Panc1 (cell line): ENCODE measurements around the gene GPATCH8. TPM values are rescaled to one million over a fixed set of nuclear protein-coding genes. Genes with fewer than 3 reads are reported as not detected.

ENCODE experiments used
- ATAC-seq: fragments of 200-7000 bp; cut with Tn5 transposase; 2 replicates; pipeline ENCODE4 v1.9.1; 2020; ENCODE audit warnings: mild to moderate bottlenecking, moderate library complexity
- BruUV-seq: library from RNA; stranded (reverse); fragments of 400-500 nt; replicated peaks from 2 replicates; lab custom pipeline; 2021; lab: Mats Ljungman, UMichigan
- CTCF ChIA-PET: fragments of 300-600 bp; sonication (Branson Sonifier 250); formaldehyde crosslinking; loops from one replicate; lab custom pipeline; 2022; ENCODE audit warnings: antibody characterized with exemption; lab: Charles Lee
- POLR2A ChIA-PET: fragments of 300-600 bp; sonication (Branson Sonifier 250); formaldehyde crosslinking; loops from one replicate; lab custom pipeline; 2022; ENCODE audit warnings: antibody characterized with exemption; lab: Charles Lee
- DNase-seq: peaks from one replicate; pipeline ENCODE4 v3.0.0-alpha.2; 2010; ENCODE audit warnings: low read depth, low spot score
- H3K27ac ChIP-seq: 2 replicates; pipeline ENCODE4 v1.5.1; 2011; ENCODE audit warnings: mild to moderate bottlenecking, low read length, inconsistent platforms
- H3K27me3 ChIP-seq: fragments of 200-500 bp; sonication (Bioruptor generic); 2 replicates; pipeline ENCODE4 v1.6.0; 2014; ENCODE audit warnings: low read length, inconsistent platforms; ENCODE audit not compliant: control insufficient read depth, insufficient read depth
- H3K36me3 ChIP-seq: fragments of 200-500 bp; sonication (Bioruptor generic); 2 replicates; pipeline ENCODE4 v1.5.1; 2014; ENCODE audit warnings: inconsistent platforms, mild to moderate bottlenecking, low read length, moderate library complexity; ENCODE audit not compliant: control insufficient read depth, insufficient read depth
- H3K4me1 ChIP-seq: 2 replicates; pipeline ENCODE4 v1.5.1; 2011; ENCODE audit warnings: inconsistent platforms, mild to moderate bottlenecking, low read length, moderate library complexity; ENCODE audit not compliant: control insufficient read depth, insufficient read depth
- H3K4me3 ChIP-seq, 2 experiments: 2 replicates each; pipeline ENCODE4 v1.5.1; 2011 to 2012; ENCODE audit warnings: low read depth in 2 of 2, low read length in 2 of 2, mild to moderate bottlenecking in 2 of 2, inconsistent platforms in 1 of 2, moderate library complexity in 1 of 2
- H3K9me3 ChIP-seq: fragments of 200-500 bp; sonication (Bioruptor generic); 2 replicates; pipeline ENCODE4 v1.5.1; 2014; ENCODE audit warnings: low read depth, mild to moderate bottlenecking, inconsistent platforms, low read length, moderate library complexity; ENCODE audit not compliant: control insufficient read depth, insufficient read depth
- POLR2AphosphoS5 ChIP-seq: IDR thresholded peaks from 2 replicates; pipeline ENCODE4 v1.6.1; 2012; ENCODE audit warnings: mild to moderate bottlenecking, low read depth, low read length, moderate library complexity
- REST ChIP-seq, 2 experiments: IDR thresholded peaks; 2 replicates each; pipeline ENCODE4 v1.6.1; 2011 to 2012; ENCODE audit warnings: low read depth in 2 of 2, control low read depth in 1 of 2, low read length in 1 of 2, mild to moderate bottlenecking in 1 of 2, moderate library complexity in 1 of 2; ENCODE audit not compliant: insufficient read depth in 1 of 2
- SIN3A ChIP-seq: IDR thresholded peaks from 2 replicates; pipeline ENCODE4 v1.6.1; 2012; ENCODE audit warnings: low read depth, mild to moderate bottlenecking, low read length, moderate library complexity, borderline replicate concordance; ENCODE audit not compliant: insufficient read depth
- TCF7L2 ChIP-seq: IDR thresholded peaks from 2 replicates; pipeline ENCODE4 v1.6.1; 2011; ENCODE audit warnings: mild to moderate bottlenecking, low read depth, low read length, inconsistent platforms
- in situ Hi-C: cut with HindIII; loops from 2 replicates; pipeline ENCODE4 v1.10.0; 2016; ENCODE audit warnings: low sequenced_read_pairs, low pct_unique_long_range_greater_than_20kb
- intact Hi-C: fragments of 100-400 bp; cut with micrococcal nuclease; formaldehyde crosslinking; loops from one replicate; pipeline ENCODE4 v1.10.0; 2022; ENCODE audit not compliant: unreplicated experiment
- total RNA-seq: library from RNA; stranded (reverse); gene quantifications from one replicate; pipeline ENCODE4 v1.2.1, GENCODE V29; 2021; ENCODE audit not compliant: unreplicated experiment
- TF ChIP-seq, protein P1 (sequence below): fragments of 450-650 bp; IDR thresholded peaks from 2 replicates; pipeline ENCODE4 v1.5.1; 2017; ENCODE audit warnings: mild to moderate bottlenecking

The GPATCH8 gene
- total RNA-seq, 1 experiment from 2014 or later = 30.8 TPM

DNA sequence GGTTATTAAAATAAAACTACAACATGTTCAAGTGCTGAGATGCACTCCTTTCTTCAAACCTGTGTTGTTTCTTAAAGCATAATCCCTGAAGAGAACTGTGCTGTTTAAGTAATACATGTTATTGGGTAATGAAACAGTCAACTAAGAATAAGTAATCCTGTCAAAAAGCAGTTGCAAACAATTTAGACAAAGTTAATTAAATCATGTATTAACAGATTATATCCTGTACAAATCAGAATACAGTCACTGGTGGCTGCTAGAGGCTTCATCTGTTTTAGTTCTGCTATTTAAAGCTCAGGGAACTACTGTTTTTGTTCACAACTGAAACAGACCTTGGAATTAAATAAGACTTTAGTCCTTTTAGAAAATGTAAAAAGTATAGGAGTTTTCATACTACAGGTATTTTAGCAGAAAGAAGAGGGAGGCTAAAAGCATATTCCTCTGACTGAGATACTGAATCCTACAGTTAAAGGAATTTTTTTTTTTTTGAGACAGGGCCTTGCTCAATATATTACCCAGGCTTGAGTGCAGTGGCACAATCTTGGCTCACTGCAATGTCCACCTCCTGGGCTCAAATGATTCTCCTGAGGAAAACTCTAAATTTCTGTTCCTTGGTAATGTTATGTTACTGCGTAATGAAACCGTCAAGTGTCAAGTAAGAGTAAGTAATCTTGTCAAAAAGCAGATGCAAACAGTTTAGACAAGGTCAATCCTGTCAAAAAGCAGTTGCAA lies 86.5 kb downstream of the GPATCH8 start:
- intact Hi-C loops = no loop called here
- ChIA-PET CTCF (interaction anchor here (0.6 kb wide), 1 partner anchor 36 kb away, joined by 4 read pairs; no protein-coding TSS in a partner anchor), POLR2A (no interaction called here)
- TF ChIP-seq, protein P1, sequence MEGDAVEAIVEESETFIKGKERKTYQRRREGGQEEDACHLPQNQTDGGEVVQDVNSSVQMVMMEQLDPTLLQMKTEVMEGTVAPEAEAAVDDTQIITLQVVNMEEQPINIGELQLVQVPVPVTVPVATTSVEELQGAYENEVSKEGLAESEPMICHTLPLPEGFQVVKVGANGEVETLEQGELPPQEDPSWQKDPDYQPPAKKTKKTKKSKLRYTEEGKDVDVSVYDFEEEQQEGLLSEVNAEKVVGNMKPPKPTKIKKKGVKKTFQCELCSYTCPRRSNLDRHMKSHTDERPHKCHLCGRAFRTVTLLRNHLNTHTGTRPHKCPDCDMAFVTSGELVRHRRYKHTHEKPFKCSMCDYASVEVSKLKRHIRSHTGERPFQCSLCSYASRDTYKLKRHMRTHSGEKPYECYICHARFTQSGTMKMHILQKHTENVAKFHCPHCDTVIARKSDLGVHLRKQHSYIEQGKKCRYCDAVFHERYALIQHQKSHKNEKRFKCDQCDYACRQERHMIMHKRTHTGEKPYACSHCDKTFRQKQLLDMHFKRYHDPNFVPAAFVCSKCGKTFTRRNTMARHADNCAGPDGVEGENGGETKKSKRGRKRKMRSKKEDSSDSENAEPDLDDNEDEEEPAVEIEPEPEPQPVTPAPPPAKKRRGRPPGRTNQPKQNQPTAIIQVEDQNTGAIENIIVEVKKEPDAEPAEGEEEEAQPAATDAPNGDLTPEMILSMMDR = no peak
- TF ChIP-seq SIN3A = no peak
- no peak for TF ChIP-seq TCF7L2
- Histone ChIP-seq H3K4me1 (no peaks in the 10 kb centered on the region), H3K9me3 (no peaks in the 10 kb centered on the region), H3K4me3 (no peak overlapping the region), H3K27ac (no peak overlapping the region), H3K36me3 (peaks cover 5% of the 10 kb centered on the region; the same call in 1 of the 2 replicates), H3K27me3 (no peaks in the 10 kb centered on the region)
- ATAC-seq (no peak), DNase-seq (no peak)
- BruUV-seq = no TSS peak
- in situ Hi-C loops = no loop called here

DNA sequence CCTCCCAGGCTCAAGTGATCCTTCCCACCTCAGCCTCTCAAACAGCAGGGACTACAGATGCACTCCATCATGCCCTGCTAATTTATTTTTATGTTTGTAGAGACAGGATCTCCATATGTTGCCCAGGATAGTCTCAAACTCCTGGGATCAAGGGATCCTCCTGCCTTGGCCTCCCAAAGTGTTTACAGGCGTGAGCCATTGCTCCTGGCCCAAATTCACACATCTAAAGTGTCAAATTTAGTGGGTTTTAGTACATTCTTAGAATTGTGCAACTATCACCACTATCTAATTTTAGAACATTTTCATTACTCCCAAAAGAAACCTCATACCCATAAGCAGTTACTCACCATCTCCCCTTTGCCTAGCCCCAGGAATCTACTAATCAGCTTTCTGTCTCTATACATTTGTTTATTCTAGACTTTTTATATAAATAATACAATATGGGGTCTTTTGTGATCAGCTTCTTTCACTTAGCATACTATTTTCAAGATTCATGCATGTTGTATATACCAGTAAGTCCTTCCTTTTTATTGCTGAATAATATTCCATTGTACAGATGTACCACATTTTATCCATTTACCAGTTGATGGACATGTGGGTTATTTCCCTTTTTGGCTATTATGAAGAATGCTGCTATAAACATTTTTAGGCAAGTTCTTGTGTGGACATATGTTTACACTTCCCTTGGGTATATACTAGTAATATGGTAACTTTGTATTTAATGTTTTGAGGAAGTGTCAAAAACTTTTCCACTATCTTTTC lies 88.6 kb downstream of the GPATCH8 start:
- Histone ChIP-seq H3K36me3 (peaks cover 2% of the 10 kb centered on the region; the same call in 1 of the 2 replicates), H3K9me3 (no peaks in the 10 kb centered on the region), H3K4me3 (no peak overlapping the region), H3K27me3 (no peaks in the 10 kb centered on the region), H3K27ac (no peak overlapping the region), H3K4me1 (no peaks in the 10 kb centered on the region)
- no peak for ATAC-seq
- in situ Hi-C loops = no loop called here
- BruUV-seq = no TSS peak
- DNase-seq = no peak
- TF ChIP-seq TCF7L2 = no peak
- ChIA-PET POLR2A (no interaction called here), CTCF (no interaction called here)
- intact Hi-C loops = no loop called here

DNA sequence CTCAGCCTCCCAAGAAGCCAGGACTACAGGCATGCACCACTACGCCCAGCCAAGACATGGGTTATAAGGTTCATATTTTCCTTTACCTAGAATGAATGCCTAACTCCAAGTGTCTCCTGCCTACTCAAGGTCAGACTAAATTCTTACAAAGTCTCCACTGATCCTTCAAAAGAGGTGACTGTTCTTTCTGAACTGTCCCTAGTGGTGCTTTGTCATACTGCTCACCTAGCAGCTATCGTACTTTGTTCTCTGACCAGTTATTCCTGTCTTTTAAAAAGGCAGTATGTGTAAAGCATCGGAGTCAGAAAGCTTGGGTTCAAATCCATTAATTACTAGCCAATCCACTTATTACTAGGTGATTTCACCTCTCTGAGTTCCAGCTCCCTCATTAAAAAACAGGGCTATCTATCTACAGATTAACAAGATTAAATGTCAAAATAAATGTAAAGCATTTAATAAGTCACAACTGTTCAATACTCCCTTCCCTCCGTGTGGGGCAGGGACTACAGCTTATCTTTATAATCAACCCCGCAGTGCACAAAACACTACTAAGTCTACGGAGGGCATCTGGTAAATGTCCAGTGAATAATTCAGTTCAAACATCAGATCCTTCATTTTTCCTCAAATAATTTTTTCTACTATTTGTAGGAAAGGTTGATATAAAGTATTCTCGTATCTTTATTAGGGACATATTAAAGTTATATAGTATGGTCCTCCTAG lies 93.7 kb downstream of the GPATCH8 start:
- no TSS peak for BruUV-seq
- Histone ChIP-seq H3K4me1 (no peaks in the 10 kb centered on the region), H3K36me3 (peaks cover under 1% of the 10 kb centered on the region; the same call in 1 of the 2 replicates), H3K9me3 (no peaks in the 10 kb centered on the region), H3K27me3 (no peaks in the 10 kb centered on the region), H3K4me3 (no peak overlapping the region), H3K27ac (no peak overlapping the region)
- intact Hi-C loops (no loop called here), in situ Hi-C loops (no loop called here)
- ATAC-seq (no peak), DNase-seq (no peak)
- no peak for TF ChIP-seq POLR2AphosphoS5
- TF ChIP-seq SIN3A = no peak
- no peak for TF ChIP-seq REST (IDR thresholded peaks at IDR 0.05; ENCODE audit: insufficient read depth in 1 of 2, low read depth in 2 of 2, low read length in 1 of 2)
- TF ChIP-seq, protein P1 = no peak
- no peak for TF ChIP-seq TCF7L2
- ChIA-PET CTCF (no interaction called here), POLR2A (no interaction called here)
